DLD1 (cell line): ENCODE data around the gene ABCA9.
"Not testable (repeated sequence)": the region's sequence is repeated elsewhere in the genome, so short reads cannot be mapped to it uniquely, and the experiment has no call there.

Source experiments
- in situ Hi-C: cut with HindIII; loops from 2 replicates; pipeline ENCODE4 v1.10.0; 2017; ENCODE audit warnings: low sequenced_read_pairs

The ABCA9 gene, protein sequence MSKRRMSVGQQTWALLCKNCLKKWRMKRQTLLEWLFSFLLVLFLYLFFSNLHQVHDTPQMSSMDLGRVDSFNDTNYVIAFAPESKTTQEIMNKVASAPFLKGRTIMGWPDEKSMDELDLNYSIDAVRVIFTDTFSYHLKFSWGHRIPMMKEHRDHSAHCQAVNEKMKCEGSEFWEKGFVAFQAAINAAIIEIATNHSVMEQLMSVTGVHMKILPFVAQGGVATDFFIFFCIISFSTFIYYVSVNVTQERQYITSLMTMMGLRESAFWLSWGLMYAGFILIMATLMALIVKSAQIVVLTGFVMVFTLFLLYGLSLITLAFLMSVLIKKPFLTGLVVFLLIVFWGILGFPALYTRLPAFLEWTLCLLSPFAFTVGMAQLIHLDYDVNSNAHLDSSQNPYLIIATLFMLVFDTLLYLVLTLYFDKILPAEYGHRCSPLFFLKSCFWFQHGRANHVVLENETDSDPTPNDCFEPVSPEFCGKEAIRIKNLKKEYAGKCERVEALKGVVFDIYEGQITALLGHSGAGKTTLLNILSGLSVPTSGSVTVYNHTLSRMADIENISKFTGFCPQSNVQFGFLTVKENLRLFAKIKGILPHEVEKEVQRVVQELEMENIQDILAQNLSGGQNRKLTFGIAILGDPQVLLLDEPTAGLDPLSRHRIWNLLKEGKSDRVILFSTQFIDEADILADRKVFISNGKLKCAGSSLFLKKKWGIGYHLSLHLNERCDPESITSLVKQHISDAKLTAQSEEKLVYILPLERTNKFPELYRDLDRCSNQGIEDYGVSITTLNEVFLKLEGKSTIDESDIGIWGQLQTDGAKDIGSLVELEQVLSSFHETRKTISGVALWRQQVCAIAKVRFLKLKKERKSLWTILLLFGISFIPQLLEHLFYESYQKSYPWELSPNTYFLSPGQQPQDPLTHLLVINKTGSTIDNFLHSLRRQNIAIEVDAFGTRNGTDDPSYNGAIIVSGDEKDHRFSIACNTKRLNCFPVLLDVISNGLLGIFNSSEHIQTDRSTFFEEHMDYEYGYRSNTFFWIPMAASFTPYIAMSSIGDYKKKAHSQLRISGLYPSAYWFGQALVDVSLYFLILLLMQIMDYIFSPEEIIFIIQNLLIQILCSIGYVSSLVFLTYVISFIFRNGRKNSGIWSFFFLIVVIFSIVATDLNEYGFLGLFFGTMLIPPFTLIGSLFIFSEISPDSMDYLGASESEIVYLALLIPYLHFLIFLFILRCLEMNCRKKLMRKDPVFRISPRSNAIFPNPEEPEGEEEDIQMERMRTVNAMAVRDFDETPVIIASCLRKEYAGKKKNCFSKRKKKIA (N-terminal part only)

DNA sequence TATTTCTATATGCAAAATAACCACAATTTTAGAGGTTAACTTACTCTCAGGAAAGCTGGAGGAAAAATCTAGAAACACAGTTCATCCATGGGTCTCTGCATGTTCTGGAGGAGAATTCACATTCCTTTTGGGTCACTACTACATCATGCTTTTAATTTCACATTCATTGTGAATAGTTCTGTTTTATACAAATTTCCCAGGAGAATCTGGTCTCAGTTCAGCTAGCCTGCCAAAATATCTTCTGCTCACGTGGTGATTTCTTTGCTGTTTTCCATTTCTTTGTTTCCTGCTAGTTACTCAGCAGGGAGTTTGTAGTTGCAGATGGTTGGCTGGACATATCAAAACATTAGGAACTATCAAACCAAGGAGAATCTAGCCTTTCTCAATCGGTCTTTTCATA is at the start of gene ABCA9:
TSS of gene ABCA9 (minus strand) at position 106 of the 400 bp plus-strand sequence. CDS start 9,801 bp downstream, outside the sequence.
- in situ Hi-C loops: no loop called here

DNA sequence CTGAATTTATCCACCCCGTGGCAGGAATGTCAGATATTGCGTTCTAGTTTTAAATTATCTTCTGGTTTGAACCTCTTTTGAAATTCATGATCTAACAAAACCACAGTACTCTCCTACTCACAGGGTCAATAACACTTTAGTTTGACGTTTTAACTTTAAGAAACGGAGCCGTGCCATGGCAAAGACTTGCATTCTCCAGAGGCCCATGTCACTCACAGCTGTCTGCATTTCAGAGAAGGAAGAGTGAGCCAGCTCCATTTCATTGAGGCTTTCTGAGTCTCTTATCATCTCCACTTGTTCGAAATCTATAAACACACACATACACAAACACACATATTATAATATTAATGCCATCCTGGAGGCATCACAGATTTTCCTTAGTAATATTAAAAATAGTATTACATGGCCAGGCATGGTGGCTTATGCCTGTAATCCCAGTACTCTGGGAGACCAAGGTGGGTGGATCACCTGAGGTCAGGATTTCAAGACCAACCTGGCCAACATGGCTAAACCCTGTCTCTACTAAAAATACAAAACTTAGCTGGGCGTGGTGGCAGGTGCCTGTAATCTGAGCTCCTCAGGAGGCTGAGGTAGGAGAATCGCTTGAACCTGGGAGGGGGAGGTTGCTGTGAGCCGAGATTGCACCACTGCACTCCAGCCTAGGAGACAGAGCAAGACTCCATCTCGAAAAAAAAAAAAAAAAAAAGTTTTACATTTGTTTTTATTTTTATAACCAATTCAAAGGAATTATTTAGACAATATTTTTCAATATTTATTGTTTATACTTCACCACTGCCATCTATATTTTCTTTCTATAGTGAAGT is 45.4 kb upstream of the ABCA9 start:
- in situ Hi-C loops: no loop called here

DNA sequence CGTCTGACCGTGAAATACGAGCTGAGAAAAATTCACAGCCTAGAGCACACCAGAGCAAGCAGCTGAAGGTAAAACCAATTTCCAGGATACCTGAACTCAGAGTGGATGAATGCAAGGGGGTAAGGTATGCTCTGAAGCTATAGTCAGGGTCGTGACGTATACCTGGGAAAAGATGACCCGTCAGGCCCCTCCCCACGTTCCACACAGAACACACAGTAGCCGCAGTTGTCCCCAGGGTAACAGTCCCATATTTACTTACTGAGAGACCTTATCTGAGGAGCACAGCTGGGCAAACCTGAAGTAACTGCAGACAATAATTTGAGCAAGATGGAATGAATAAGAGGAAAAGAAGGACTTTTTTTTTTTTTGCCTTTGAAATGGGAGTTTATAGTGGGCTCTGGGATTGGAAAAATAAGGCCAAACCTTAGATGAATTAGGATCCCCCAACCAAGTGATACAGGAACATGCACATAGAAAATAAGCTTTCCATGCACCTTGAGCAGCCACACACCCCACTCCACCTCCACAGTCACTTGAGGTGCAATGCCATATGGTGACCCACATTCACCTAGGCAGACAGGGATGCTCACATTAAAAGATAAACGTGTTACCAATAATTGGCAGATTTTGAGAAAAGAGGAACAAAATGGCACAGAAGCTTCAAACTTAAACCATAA is 43.0 kb upstream of the ABCA9 start:
- in situ Hi-C loops: no loop called here

DNA sequence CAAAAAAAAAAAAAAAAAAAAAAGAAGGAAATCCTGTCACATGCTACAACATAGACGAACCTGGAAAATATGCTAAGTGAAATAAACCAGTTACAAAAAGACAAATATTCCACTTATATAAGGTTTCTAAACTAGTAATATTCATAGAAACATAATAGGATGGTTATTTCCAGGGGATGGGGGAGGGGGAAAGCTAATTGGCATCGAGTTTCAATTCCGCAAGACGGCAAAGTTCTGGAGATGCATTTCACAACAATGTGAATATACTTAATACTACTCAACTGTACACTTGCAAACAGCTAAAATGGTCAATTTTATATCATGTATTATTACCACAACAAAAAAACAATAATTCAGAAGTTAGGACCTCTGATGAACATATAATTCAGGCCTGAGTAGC is 37.9 kb upstream of the ABCA9 start:
- in situ Hi-C loops: no loop called here

DNA sequence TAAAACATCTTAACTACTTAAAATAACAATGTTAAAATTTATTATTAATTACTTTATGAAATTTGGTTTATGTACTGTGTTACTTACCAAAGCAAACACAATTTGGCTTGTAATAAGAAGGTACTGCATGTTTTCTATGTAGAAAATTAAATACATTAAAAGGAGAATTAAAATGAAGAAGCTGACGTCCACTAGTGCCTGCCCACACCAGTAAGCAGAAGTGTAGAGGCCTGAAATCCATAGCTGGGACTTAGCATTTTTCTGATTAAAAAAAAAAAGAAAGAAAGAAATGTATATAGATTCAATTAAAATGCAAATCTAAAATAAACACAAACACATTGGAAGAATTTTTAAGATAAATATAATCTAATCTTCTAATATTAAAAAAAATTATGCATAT is 35.8 kb upstream of the ABCA9 start:
- in situ Hi-C loops: no loop called here

DNA sequence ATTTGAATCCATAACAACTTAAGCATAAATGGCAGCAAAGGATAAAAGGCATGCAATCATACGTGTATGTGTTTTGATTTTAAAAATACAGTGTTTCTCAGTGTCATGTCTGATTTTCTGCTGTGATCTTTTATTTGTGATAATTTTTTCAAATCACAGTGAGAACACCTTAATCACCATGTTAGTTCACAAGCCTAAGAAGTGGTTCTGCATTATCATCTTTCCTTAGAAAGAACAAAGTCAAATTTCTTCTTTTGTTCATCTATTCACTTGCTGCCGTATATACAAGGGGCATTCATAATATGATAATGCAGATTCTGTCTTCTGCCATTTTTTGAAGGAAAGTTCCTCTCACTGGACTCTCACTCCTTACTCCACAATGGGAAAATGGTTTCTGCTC is 33.3 kb upstream of the ABCA9 start:
- in situ Hi-C loops: no loop called here

DNA sequence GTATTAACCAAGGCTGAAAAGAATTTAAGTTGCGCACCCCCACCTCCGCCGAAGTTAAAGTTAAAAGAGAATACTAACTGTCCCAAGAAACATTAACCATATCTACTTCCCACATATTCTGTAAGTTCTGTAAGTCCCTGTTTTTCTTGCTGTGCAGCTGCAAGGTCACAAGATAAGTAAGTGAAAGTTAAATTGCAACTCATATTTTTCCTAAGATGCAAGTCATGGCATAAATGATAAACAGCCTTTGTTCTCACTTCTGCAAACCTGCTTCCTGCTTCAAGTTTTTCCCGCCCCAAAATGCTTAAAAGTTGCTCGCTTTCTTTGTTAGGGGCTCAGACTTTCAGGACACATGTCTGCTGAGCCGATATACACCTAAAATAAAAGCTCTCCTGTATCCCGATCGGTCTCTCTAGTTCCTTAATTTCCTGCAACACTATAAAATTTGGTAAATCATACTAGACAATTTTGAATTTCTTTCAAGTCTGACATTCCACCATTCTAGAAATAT is 32.6 kb upstream of the ABCA9 start:
- in situ Hi-C loops: no loop called here

DNA sequence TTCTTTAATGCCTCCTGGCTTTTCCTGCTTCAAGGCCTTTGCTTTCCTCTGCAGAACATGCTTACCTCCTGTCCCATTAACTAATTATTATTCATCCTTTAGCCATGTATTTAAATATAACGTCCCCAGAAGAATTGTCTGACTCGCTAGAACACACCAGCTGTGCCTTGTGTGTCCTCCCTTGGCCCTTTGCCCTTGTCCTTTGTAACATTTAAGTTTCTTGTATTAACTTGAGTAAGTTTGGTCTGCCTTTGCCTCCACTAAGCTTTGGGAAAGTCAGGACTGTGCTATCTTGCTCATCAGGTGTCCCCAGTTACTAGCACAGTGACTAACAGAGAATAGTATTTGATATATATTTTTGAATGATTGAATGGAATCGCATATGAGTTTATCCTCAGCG is 29.6 kb upstream of the ABCA9 start:
- in situ Hi-C loops: no loop called here

DNA sequence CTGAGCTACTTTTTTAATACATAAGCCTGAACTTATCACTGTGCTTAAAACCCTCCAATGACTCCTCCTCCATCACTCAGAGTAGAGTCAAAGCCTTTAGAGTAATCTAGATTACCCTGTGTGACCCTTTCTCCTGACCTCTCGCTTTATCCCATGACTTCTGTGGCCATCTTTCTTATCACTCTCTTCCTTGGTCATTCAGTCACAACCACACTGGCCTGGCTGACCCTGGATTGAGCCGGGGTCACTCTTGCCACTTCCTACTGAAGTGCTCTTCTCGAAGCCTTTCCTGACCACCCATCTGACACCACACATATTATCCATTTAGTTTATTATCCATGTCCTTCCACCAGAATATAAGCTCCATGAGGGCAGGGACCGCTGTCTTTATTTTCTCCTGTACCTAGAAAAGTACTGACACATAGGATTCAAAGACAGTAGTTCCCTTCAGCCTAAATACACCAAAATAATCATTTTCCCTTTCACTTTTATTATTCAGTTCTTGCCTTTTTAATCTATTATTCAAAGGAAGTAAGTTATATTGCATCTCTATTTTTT is 28.0 kb upstream of the ABCA9 start:
- in situ Hi-C loops: no loop called here

DNA sequence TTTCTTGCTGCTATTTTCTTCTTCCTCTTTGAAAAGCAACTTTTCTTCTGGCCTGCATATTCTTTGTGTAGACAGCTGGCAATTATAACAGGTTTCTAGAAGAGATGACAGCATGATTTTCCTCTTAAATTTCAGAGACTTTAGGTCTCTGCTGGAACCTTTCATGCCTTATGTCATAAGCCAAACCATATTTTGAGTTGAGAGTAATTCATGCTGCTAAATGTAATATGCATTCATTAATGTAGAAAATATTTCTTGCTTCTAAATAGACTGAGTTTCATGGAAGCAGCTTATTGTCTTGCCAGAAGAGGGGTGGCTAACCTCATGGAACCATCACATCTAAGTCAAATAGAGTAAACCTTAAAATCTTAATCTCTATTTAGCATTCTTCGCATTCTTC is 25.9 kb upstream of the ABCA9 start:
- in situ Hi-C loops: no loop called here

DNA sequence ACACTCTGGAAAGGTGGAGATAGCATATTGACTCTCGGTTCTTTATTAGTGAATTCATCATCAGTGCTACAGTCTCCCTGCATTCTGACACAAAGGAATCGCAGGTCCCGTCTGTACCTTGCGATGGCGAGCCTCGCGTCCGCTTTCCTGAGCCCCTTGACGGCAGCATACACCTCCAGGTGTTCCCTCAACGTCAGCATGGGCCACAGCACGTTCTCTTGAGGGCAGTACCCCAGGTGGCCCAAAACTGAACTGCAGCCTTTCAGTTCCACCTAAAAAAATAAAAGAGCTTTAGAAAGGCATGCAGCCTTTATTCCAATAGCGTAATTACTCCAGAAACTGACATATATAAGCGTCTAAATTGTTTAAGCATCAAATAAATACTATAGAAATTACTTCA is 24.2 kb upstream of the ABCA9 start:
- in situ Hi-C loops: no loop called here

DNA sequence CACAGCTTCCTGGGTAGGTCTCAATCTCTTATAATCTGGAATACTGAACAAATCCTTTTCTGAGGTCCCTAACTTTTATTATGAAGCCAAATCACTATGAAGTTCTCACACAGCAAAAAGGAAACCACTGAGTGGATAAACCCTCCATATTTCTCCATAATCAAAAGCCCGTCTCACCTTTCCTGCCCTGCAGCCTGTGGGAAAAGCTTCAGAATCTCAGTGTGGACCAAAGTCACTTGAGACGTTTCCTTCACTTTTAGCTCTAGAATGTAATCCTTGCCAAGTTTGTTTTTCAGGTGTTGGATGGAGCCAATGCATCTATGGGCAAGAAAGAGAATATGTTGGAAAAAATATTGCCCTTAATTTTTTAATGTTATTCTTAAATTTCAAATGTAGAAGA is 22.0 kb upstream of the ABCA9 start:
- in situ Hi-C loops: no loop called here

DNA sequence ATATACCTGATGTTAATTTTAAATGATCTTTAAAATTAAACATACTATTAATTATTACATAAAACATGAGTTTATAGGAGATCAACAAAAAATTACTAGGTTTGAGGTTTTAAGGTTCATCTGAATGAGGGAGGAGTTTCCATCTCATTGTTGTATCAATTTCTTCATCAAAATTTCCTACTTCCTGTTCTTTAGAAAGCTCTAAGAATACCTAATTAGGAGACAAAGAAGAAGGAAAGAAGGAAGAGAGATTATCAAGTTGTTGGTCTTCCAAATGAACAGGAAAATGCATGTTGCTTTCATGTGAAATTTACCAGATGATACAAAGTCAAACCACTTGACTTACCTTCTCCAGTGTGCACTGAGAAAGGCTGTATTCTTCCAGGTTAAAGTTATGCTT is 18.1 kb upstream of the ABCA9 start:
- in situ Hi-C loops: no loop called here

DNA sequence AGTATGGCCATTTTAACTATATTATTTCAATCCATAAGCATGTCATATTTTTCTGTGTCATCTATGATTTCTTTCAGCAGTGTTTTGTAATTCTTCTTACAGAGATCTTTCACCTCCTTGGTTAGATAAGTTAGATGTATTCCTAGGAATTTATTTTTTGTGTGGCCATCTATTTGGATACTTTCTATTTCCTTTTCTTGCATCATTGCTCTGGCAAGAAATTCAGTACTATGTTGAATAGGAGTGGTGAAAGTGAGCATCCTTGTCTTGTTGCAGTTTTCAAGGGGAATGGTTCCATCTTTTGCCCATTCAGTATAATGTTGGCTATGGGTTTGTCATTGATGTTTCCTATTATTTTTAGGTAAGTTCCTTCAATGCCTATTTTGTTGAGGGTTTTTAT is 15.1 kb upstream of the ABCA9 start:
- in situ Hi-C loops: no loop called here

DNA sequence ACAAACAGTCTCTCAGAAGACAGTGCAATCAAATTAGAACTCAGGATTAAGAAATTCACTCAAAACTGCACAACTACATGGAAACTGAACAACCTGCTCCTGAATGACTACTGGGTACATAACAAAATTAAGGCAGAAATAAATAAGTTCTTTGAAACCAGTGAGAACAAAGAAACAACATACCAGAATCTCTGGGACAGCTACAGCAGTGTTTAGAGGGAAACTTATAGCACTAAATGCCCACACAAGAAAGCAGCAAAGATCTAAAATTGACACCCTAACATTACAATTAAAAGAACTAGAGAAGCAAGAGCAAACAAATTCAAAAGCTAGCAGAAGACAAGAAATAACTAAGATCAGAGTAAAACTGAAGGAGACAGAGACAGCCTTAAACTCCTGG is 12.7 kb upstream of the ABCA9 start:
- in situ Hi-C loops: not testable (repeated sequence)

DNA sequence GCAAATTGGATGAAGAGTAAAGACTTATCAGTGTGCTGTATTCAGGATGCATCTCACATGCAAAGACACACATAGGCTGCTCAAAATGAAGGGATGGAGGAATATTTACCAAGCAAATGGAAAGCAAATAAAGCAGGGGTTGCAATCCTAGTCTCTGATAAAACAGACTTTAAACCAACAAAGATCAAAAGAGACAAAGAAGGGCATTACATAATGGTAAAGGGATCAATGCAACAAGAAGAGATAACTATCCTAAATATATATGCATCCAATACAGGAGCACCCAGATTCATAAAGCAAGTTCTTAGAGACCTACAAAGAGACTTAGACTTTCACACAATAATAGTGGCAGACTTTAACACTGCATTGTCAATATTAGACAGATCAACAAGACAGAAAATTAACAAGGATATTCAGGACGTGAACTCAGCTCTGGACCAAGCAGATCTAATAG is 12.1 kb upstream of the ABCA9 start:
- in situ Hi-C loops: not testable (repeated sequence)

DNA sequence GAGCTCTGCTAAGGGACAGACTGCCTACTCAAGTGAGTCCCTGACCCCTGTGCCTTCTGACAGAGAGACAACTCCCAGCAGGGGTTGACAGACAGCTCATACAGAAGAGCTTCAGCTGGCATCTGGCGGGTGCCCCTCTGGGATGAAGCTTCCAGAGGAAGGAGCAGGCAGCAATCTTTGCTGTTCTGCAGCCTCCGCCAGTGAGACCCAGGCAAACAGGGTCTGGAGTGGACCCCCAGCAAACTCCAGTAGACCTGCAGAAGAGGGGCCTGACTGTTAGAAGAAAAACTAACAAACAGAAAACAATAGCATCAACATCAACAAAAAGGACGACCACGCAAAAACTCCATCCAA is 10.5 kb upstream of the ABCA9 start:
- in situ Hi-C loops: not testable (repeated sequence)

DNA sequence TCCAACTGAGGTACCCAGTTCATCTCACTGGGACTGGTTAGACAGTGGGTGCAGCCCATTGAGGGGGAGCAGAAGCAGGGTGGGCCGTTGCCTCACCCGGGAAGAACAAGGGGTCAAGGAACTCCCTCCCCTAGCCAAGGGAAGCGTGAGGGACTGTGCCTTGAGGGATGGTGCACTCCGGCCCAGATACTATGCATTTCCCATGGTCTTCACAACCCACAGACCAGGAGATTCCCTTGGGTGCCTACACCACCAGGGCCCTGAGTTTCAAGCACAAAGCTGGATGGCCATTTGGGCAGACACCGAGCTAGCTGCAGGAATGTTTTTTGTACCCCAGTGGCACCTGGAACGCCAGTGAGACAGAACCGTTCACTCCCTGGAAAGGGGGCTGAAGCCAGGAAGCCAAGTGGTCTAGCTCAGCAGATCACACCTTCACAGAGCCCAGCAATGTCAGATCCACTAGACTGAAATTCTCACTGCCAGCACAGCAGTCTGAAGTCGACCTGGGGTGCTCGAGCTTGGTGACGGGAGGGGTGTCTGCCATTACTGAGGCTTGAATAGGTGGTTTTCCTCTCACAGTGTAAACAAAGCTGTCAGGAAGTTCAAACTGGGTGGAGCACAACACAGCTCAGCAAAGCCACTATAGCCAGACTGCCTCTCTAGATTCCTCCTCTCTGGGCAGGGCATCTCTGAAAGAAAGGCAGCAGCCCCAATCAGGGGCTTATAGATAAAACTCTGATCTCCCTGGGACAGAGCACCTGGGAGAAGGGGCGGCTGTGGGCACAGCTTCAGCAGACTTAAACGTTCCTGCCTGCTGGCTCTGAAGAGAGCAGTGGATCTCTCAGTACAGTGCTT is 9.9 kb upstream of the ABCA9 start:
- in situ Hi-C loops: not testable (repeated sequence)
